IMR-90 (cell line): Measurements from ENCODE around the gene PRKACG. TPM values are rescaled to one million over a fixed set of nuclear protein-coding genes. Genes with fewer than 3 reads are reported as not detected.

ENCODE experiments used
- ATAC-seq: fragments of 200-7000 bp; cut with Tn5 transposase; 2 replicates; pipeline ENCODE4 v1.9.1; 2020; ENCODE audit warnings: low read depth, mild to moderate bottlenecking, moderate library complexity
- Bru-seq: library from RNA; stranded (reverse); fragments of 400-500 nt; gene quantifications from one replicate; lab custom pipeline; 2021; lab: Mats Ljungman, UMichigan
- BruChase-seq, 2 experiments: library from RNA; stranded (reverse); fragments of 400-500 nt; gene quantifications; one replicate each; lab custom pipeline; 2021; lab: Mats Ljungman, UMichigan
- BruUV-seq: library from RNA; stranded (reverse); fragments of 400-500 nt; replicated peaks from 2 replicates; lab custom pipeline; 2021; lab: Mats Ljungman, UMichigan
- CTCF ChIA-PET: fragments of 300-600 bp; formaldehyde crosslinking; extraction: SDS; loops from one replicate; lab custom pipeline; 2021; ENCODE audit warnings: antibody characterized with exemption; lab: Yijun Ruan, JAX
- POLR2A ChIA-PET: fragments of 300-600 bp; sonication (Branson Sonifier 250); formaldehyde crosslinking; loops from one replicate; lab custom pipeline; 2022; ENCODE audit warnings: antibody characterized with exemption; ENCODE audit not compliant: unreplicated experiment; lab: Charles Lee
- DNase-seq: peaks from one replicate; pipeline ENCODE4 v3.0.0; 2013
- H2AFZ ChIP-seq: replicated peaks from 2 replicates; pipeline ENCODE3; 2013; ENCODE audit warnings: low read length, mild to moderate bottlenecking; ENCODE audit not compliant: poor library complexity
- H2AK5ac ChIP-seq: 2 replicates; pipeline ENCODE4 v1.6.1; 2013; ENCODE audit warnings: low read depth, low read length, inconsistent platforms
- H2AK9ac ChIP-seq: replicated peaks from 2 replicates; pipeline ENCODE3; 2013; ENCODE audit warnings: mild to moderate bottlenecking, low read depth, low read length, moderate library complexity; ENCODE audit not compliant: poor library complexity
- H2BK120ac ChIP-seq: 2 replicates; pipeline ENCODE4 v1.6.1; 2013; ENCODE audit warnings: low read depth, low read length, inconsistent platforms
- H2BK15ac ChIP-seq: 3 replicates; pipeline ENCODE4 v1.6.1; 2013; ENCODE audit warnings: low read depth, low read length, inconsistent platforms
- H2BK20ac ChIP-seq: 2 replicates; pipeline ENCODE4 v1.6.1; 2013; ENCODE audit warnings: low read depth, mild to moderate bottlenecking, inconsistent platforms, low read length, moderate library complexity
- H2BK5ac ChIP-seq: 2 replicates; pipeline ENCODE4 v1.6.1; 2013; ENCODE audit warnings: mild to moderate bottlenecking, low read depth, low read length, inconsistent platforms; ENCODE audit not compliant: poor library complexity, severe bottlenecking
- H3K14ac ChIP-seq: replicated peaks from 2 replicates; pipeline ENCODE4 v1.6.1; 2013; ENCODE audit warnings: low read depth, low read length, inconsistent platforms
- H3K18ac ChIP-seq: 2 replicates; pipeline ENCODE4 v1.6.1; 2013; ENCODE audit warnings: low read depth, low read length, control low read depth
- H3K23ac ChIP-seq: 2 replicates; pipeline ENCODE4 v1.6.1; 2013; ENCODE audit warnings: low read depth, low read length, inconsistent platforms
- H3K27ac ChIP-seq: 2 replicates; pipeline ENCODE4 v1.5.1; 2013; ENCODE audit warnings: mild to moderate bottlenecking, control low read depth, low read length; ENCODE audit not compliant: insufficient read depth
- H3K27me3 ChIP-seq: 2 replicates; pipeline ENCODE4 v1.6.1; 2013; ENCODE audit warnings: low read length; ENCODE audit not compliant: control insufficient read depth, insufficient read depth
- H3K36me3 ChIP-seq: 2 replicates; pipeline ENCODE4 v1.6.1; 2013; ENCODE audit warnings: low read length, mixed read lengths; ENCODE audit not compliant: control insufficient read depth, insufficient read depth
- H3K4ac ChIP-seq: 2 replicates; pipeline ENCODE4 v1.6.1; 2013; ENCODE audit warnings: low read depth, low read length, inconsistent platforms
- H3K4me1 ChIP-seq: 2 replicates; pipeline ENCODE4 v1.6.1; 2013; ENCODE audit warnings: low read length, mixed read lengths; ENCODE audit not compliant: control insufficient read depth, insufficient read depth
- H3K4me2 ChIP-seq: 2 replicates; pipeline ENCODE4 v1.6.1; 2013; ENCODE audit warnings: low read depth, mild to moderate bottlenecking, control low read depth, low read length, moderate library complexity
- H3K4me3 ChIP-seq: 2 replicates; pipeline ENCODE4 v1.5.1; 2013; ENCODE audit warnings: low read depth, mild to moderate bottlenecking, control low read depth, low read length, moderate library complexity; ENCODE audit not compliant: insufficient read depth
- H3K56ac ChIP-seq: 2 replicates; pipeline ENCODE4 v1.6.1; 2013; ENCODE audit warnings: low read length, inconsistent platforms; ENCODE audit not compliant: insufficient read depth; ENCODE audit errors: extremely low read depth
- H3K79me1 ChIP-seq, 2 experiments: 2 replicates each; pipeline ENCODE4 v1.6.1; 2013; ENCODE audit warnings: low read length in 2 of 2, inconsistent platforms in 1 of 2, low read depth in 1 of 2
- H3K9ac ChIP-seq: 2 replicates; pipeline ENCODE4 v1.6.1; 2013; ENCODE audit warnings: low read depth, low read length, control low read depth
- H3K9me1 ChIP-seq: 2 replicates; pipeline ENCODE4 v1.6.1; 2013; ENCODE audit warnings: low read length, inconsistent platforms; ENCODE audit not compliant: insufficient read depth
- H3K9me3 ChIP-seq: 2 replicates; pipeline ENCODE4 v1.6.1; 2013; ENCODE audit warnings: low read length; ENCODE audit not compliant: control insufficient read depth, insufficient read depth
- H4K20me1 ChIP-seq: 2 replicates; pipeline ENCODE4 v1.6.1; 2013; ENCODE audit warnings: low read length, inconsistent platforms; ENCODE audit not compliant: insufficient read depth
- H4K5ac ChIP-seq: 2 replicates; pipeline ENCODE4 v1.6.1; 2013; ENCODE audit warnings: mild to moderate bottlenecking, low read depth, low read length, control low read depth
- H4K8ac ChIP-seq, 2 experiments: 2 replicates each; pipeline ENCODE4 v1.6.1; 2013; ENCODE audit warnings: low read depth in 2 of 2, low read length in 2 of 2, control low read depth in 1 of 2, inconsistent platforms in 1 of 2
- H4K91ac ChIP-seq: 2 replicates; pipeline ENCODE4 v1.6.1; 2013; ENCODE audit warnings: low read depth, low read length, inconsistent platforms; ENCODE audit not compliant: insufficient read depth
- BHLHE40 ChIP-seq: fragments of 150-350 bp; IDR thresholded peaks from 2 replicates; pipeline ENCODE4 v1.6.1; 2016; ENCODE audit warnings: mild to moderate bottlenecking, low read depth, low read length
- FOS ChIP-seq: fragments of 150-350 bp; IDR thresholded peaks from 2 replicates; pipeline ENCODE4 v1.6.1; 2016; ENCODE audit warnings: low read depth, low read length
- POLR2A ChIP-seq: IDR thresholded peaks from 2 replicates; pipeline ENCODE4 v1.6.1; 2012; ENCODE audit warnings: mild to moderate bottlenecking, low read depth, low read length
- RAD21 ChIP-seq: IDR thresholded peaks from 2 replicates; pipeline ENCODE4 v1.6.1; 2012; ENCODE audit warnings: low read length, improper control_type of control experiment
- RCOR1 ChIP-seq: IDR thresholded peaks from 2 replicates; pipeline ENCODE4 v1.6.1; 2012; ENCODE audit warnings: mild to moderate bottlenecking, low read length, improper control_type of control experiment; ENCODE audit not compliant: insufficient replicate concordance
- RFX5 ChIP-seq: IDR thresholded peaks from 2 replicates; pipeline ENCODE4 v1.8.0; 2012; ENCODE audit warnings: low read depth, mild to moderate bottlenecking, low read length, moderate library complexity
- SMC3 ChIP-seq: fragments of 150-350 bp; IDR thresholded peaks from 2 replicates; pipeline ENCODE4 v1.6.1; 2016; ENCODE audit warnings: low read depth, mild to moderate bottlenecking, antibody characterized with exemption, low read length, moderate library complexity
- WGBS, 2 experiments: methylation state at CpG; one replicate each; pipeline versions ENCODE4 v1.1.5 to v1.1.7; 2013; ENCODE audit warnings: missing lambda C conversion rate in 2 of 2; ENCODE audit not compliant: insufficient read length in 1 of 2; ENCODE audit errors: extremely low coverage in 2 of 2; 5-methylcytosine and 5-hydroxymethylcytosine counted together
- dilution Hi-C: fragments of 300-500 bp; cut with HindIII; formaldehyde crosslinking; loops from one replicate; pipeline ENCODE4 v1.14.3; 2018; ENCODE audit warnings: low sequenced_read_pairs; ENCODE audit not compliant: unreplicated experiment
- in situ Hi-C: fragments of 300-500 bp; cut with MboI; formaldehyde crosslinking; loops from 3 replicates; pipeline ENCODE4 v1.14.3; 2019; ENCODE audit warnings: low sequenced_read_pairs, inconsistent platforms, mixed read lengths
- intact Hi-C: fragments of 100-400 bp; cut with micrococcal nuclease; formaldehyde crosslinking; loops from 2 replicates; pipeline ENCODE4 v1.10.0; 2022
- long read RNA-seq: library from polyadenylated mRNA; unstranded; transcript quantifications from one replicate; pipeline ENCODE4 v2.0.0, GENCODE V29; 2021; ENCODE audit not compliant: unreplicated experiment
- polyA plus RNA-seq, 3 experiments: library from polyadenylated mRNA; depleted of rRNA; stranded (reverse); fragments of >200 nt; gene quantifications; 2 replicates each; pipeline ENCODE4 v1.2.3, GENCODE V29; 2012; ENCODE audit warnings: low replicate concordance in 1 of 3
- total RNA-seq: library from RNA; depleted of rRNA; stranded (reverse); fragments of >200 nt; gene quantifications from 2 replicates; pipeline ENCODE4 v1.2.3, GENCODE V29; 2012; rRNA removed
- TF ChIP-seq, protein P1 (sequence below): fragments of 150-350 bp; IDR thresholded peaks from 2 replicates; pipeline ENCODE4 v1.6.1; 2017; ENCODE audit warnings: mild to moderate bottlenecking, antibody characterized with exemption, low read length, low read depth

Gene PRKACG
- total RNA-seq: not detected in 2 replicates
- not detected in 2 replicates for polyA plus RNA-seq (2012; rRNA removed)
- not detected in 2 replicates for polyA plus RNA-seq (2012; cell fraction: cytosol; rRNA removed)
- polyA plus RNA-seq (2012; cell fraction: nucleus; rRNA removed; ENCODE audit: low replicate concordance): not detected in 2 replicates
- Bru-seq, nascent RNA: not detected
- percentile 11 among the genes with signal in this experiment for BruChase-seq, experiment 1, labeled RNA remaining after a 6-hour chase
- not detected for BruChase-seq, experiment 2, labeled RNA remaining after a 2-hour chase
- long read RNA-seq: 0 reads

DNA sequence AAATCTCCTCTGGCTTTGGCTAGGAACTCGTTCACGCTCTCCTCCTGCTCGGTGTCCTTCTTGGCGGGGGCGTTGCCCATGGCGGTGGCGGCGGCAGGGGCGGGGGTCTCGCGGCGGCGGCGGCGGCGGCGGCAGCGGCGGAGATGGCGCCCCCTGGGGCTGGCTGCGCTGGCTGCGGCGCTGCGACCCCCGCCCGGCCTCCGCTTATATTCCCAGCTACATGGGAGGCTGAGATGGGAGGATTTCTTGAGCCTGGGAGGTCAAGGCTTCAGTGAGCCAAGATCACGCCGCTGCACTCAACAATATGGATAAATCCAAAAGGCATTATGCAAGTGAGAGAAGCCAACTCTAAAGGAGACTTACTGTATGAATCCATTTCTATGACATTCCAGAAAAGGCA is at the start of gene PRKACG:
TSS of gene PRKACG (minus strand) at position 101 of the 400 bp plus-strand sequence. CDS start at position 80, 21 bp downstream.
- Histone ChIP-seq H2BK15ac (no peak within 1 kb of the TSS), H2BK5ac (no peak within 1 kb of the TSS), H3K4ac (no peak within 1 kb of the TSS), H2BK120ac (no peak within 1 kb of the TSS), H4K8ac (no peak within 1 kb of the TSS), H3K9ac (no peak within 1 kb of the TSS), H2BK20ac (no peak within 1 kb of the TSS), H3K79me1 (no peaks in the 10 kb centered on the region), H4K5ac (no peak within 1 kb of the TSS), H2AK9ac (no peak within 1 kb of the TSS), H3K9me1 (no peaks in the 10 kb centered on the region), H3K27ac (no peak within 1 kb of the TSS), H3K27me3 (peaks cover 11% of the 10 kb centered on the region), H4K20me1 (no peaks in the 10 kb centered on the region), H3K36me3 (no peaks in the 10 kb centered on the region), H3K18ac (no peak within 1 kb of the TSS), H4K91ac (no peak within 1 kb of the TSS), H2AK5ac (no peak within 1 kb of the TSS), H3K14ac (no peak within 1 kb of the TSS), H3K4me3 (no peak within 1 kb of the TSS), H2AFZ (no peak within 1 kb of the TSS), H3K56ac (no peak within 1 kb of the TSS), H3K23ac (no peak within 1 kb of the TSS), H3K9me3 (no peaks in the 10 kb centered on the region), H3K4me2 (no peak within 1 kb of the TSS), H3K4me1 (no peaks in the 10 kb centered on the region)
- ATAC-seq (no peak), DNase-seq (no peak)
- BruUV-seq: no TSS peak
- POLR2A ChIA-PET: no interaction called here
- CTCF ChIA-PET: no interaction called here
- in situ Hi-C loops: no loop called here
- TF ChIP-seq, protein P1, sequence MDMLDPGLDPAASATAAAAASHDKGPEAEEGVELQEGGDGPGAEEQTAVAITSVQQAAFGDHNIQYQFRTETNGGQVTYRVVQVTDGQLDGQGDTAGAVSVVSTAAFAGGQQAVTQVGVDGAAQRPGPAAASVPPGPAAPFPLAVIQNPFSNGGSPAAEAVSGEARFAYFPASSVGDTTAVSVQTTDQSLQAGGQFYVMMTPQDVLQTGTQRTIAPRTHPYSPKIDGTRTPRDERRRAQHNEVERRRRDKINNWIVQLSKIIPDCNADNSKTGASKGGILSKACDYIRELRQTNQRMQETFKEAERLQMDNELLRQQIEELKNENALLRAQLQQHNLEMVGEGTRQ: no peak
- TF ChIP-seq RCOR1 (no peak), SMC3 (no peak), FOS (no peak), POLR2A (no peak), RAD21 (no peak), RFX5 (no peak), BHLHE40 (no peak)
- WGBS, 2 experiments: 47% methylated on average over 3 of the region's 29 CpGs; no CpG with 5 or more reads in 1 of the 2 experiments
- intact Hi-C loops: no loop called here
- dilution Hi-C loops: no loop called here
